Lower leg skin (tissue), 4 donors: ENCODE results near the gene BPIFA1. TPM values are rescaled to one million over a fixed set of nuclear protein-coding genes. Genes with fewer than 3 reads are reported as not detected.

Experiments
- DNase-seq, 2 donors: peaks; one replicate each; pipeline ENCODE4 v3.0.0-alpha.2; 2019; ENCODE audit warnings: low spot score in 2 of 2
- H3K4me3 ChIP-seq: fragments of 200-600 bp; sonication (generic); 2 replicates; pipeline ENCODE4 v1.5.1; 2017; ENCODE audit warnings: mild to moderate bottlenecking, low read depth; ENCODE audit not compliant: poor library complexity, severe bottlenecking
- CTCF ChIP-seq, 3 donors: fragments of 450-650 bp; IDR thresholded peaks; one replicate each; pipeline ENCODE4 v1.5.1; 2016; ENCODE audit warnings: antibody characterized with exemption in 3 of 3, mild to moderate bottlenecking in 3 of 3, moderate library complexity in 2 of 3
- POLR2A ChIP-seq, 2 donors: fragments of 450-650 bp; IDR thresholded peaks; one replicate each; pipeline ENCODE4 v1.6.1; 2016 to 2017; ENCODE audit warnings: antibody characterized with exemption in 2 of 2, mild to moderate bottlenecking in 1 of 2, moderate library complexity in 1 of 2
- WGBS, 2 donors: methylation state at CpG; one replicate each; pipeline ENCODE4 v1.1.5; 2018; 5-methylcytosine and 5-hydroxymethylcytosine counted together
- intact Hi-C: fragments of 100-400 bp; cut with DNase I; formaldehyde crosslinking; loops from one replicate; pipeline ENCODE4 v1.15.0; 2023; ENCODE audit warnings: low total_unique reads
- total RNA-seq, 4 donors: library from RNA; depleted of rRNA; stranded (reverse); fragments of >200 nt; gene quantifications; one replicate each; pipeline ENCODE4 v1.1.0, GENCODE V29; 2016

The BPIFA1 gene
- total RNA-seq, 4 donors from 2014 or later, result not detected

- TF ChIP-seq POLR2A (IDR thresholded peaks at IDR 0.05), result no peak
- no peak for TF ChIP-seq CTCF (IDR thresholded peaks at IDR 0.05)
- no peak overlapping the region for H3K4me3 ChIP-seq
- no peak for DNase-seq
- intact Hi-C loops, result no loop called here
- WGBS, 2 donors, result 79 to 83% methylated on average over 9 of the region's 9 CpGs
Observed at GRCh38 chr20:33280000-33280680, 44.3 kb downstream of the BPIFA1 start.

GRCh38 chr20:33280775-33281174, 45.0 kb downstream of the BPIFA1 start:
- H3K4me3 ChIP-seq, result no peak overlapping the region
- 91 to 95% methylated on average over 7 of the region's 7 CpGs for whole genome bisulfite sequencing, 2 donors
- intact Hi-C loops, result no loop called here
- no peak for DNase-seq
- TF ChIP-seq CTCF (IDR thresholded peaks at IDR 0.05) (no peak), POLR2A (IDR thresholded peaks at IDR 0.05) (no peak)

GRCh38 chr20:33281550-33282146, 45.9 kb downstream of the BPIFA1 start:
- TF ChIP-seq POLR2A (IDR thresholded peaks at IDR 0.05) (no peak), CTCF (IDR thresholded peaks at IDR 0.05) (no peak)
- intact Hi-C loops, result no loop called here
- H3K4me3 ChIP-seq, result no peak overlapping the region
- 58 to 66% methylated on average over 10 to 11 of the region's 11 CpGs for WGBS, 2 donors
- no peak for DNase-seq

GRCh38 chr20:33282196-33282934, 46.6 kb downstream of the BPIFA1 start:
- intact Hi-C loops, result no loop called here
- WGBS, 2 donors, result 87 to 91% methylated on average over 8 of the region's 8 CpGs
- DNase-seq, result no peak
- H3K4me3 ChIP-seq, result no peak overlapping the region
- TF ChIP-seq POLR2A (IDR thresholded peaks at IDR 0.05) (no peak), CTCF (IDR thresholded peaks at IDR 0.05) (no peak)

GRCh38 chr20:33282991-33283555, 47.3 kb downstream of the BPIFA1 start, which contains the start of gene BPIFB1:
BPIFB1 (plus strand) TSS chr20:33283214; CDS start chr20:33286074, 2,860 bp downstream.
- WGBS, 2 donors, result 83 to 88% methylated on average over 13 of the region's 13 CpGs
- no peak within 1 kb of the TSS for H3K4me3 ChIP-seq
- no peak for DNase-seq
- intact Hi-C loops, result no loop called here
- TF ChIP-seq POLR2A (IDR thresholded peaks at IDR 0.05) (no peak), CTCF (IDR thresholded peaks at IDR 0.05) (no peak)
